Measurements from ENCODE around the gene ADAMTSL1.

ADAMTSL1 gene

GRCh38 chr9:18703901-18704379 lies 230.0 kb downstream of the ADAMTSL1 start:
- DNase-seq: no peak

GRCh38 chr9:18705796-18706392 lies 231.9 kb downstream of the ADAMTSL1 start:
- no peak for DNase-seq

- no peak for DNase-seq
These were observed 232.7 kb downstream of the ADAMTSL1 start for GRCh38 chr9:18706648-18707047.

DNA sequence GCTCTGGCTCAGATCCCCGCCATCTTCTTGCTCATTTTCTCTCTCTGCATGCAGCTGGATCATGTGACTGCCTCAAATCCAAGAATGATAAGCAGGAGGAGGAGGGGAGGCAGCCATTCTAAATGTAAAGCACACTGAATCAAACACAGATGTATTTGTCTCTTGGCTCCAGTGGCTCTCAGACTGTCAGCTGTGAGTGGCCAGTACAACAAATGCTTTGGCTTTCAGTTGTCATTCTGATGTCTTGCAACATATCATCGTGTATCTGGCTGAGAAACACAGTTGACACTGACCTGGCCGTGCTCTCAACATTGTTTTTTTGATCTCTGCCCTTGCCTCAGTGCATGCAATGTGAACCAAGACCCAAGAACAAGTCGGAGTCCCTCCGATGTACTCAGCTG lies 233.1 kb downstream of the ADAMTSL1 start:
- no peak for DNase-seq

- no peak for DNase-seq
These were observed 233.7 kb downstream of the ADAMTSL1 start for GRCh38 chr9:18707489-18708205.

GRCh38 chr9:18708429-18708828 lies 234.5 kb downstream of the ADAMTSL1 start:
- DNase-seq: no peak

GRCh38 chr9:18710065-18710464 lies 236.1 kb downstream of the ADAMTSL1 start:
- DNase-seq: no peak

DNA sequence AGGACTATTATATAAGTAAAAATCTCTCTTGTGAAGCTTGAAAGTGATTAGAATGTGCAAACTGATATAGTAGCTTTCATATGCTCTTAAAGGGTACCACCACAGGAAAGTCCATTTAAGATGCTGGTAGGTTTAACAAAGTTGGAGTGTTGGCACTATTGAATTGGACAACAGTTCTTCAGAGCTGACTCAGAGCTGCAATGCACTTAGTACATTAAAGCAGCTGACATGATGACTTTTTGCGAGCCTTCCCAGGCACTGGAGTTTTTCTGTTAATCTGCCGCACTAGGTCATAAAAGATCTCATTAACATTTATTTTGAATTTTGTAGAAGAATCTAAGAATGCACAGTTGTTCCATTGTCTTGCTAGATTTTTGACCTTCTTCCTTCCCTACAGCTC lies 243.8 kb downstream of the ADAMTSL1 start:
- no peak for DNase-seq

GRCh38 chr9:18718393-18718792 lies 244.4 kb downstream of the ADAMTSL1 start:
- no peak for DNase-seq

GRCh38 chr9:18718932-18719331 lies 245.0 kb downstream of the ADAMTSL1 start:
- DNase-seq: no peak

DNA sequence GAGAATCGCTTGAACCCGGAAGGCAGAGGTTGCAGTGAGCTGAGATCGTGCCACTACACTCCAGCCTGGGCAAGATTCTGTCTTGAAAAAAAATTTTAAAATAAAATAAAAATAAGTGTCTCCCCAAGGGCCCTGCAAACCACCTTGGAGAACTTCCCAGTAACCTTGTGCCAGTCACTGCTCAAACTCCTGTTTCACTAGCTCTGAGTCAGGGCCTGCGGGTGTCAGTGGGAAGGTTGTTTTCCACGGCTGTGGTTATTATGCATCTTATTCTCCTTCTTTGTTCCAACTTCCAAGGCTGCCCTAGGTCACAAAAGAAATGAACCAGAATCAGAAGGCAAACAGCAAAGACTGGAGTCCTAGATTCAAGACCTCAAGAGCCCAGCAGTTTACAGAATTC lies 246.7 kb downstream of the ADAMTSL1 start:
- DNase-seq: no peak

- no peak for DNase-seq
These were observed 247.5 kb downstream of the ADAMTSL1 start for GRCh38 chr9:18721267-18721994.

GRCh38 chr9:18721995-18722310 lies 248.0 kb downstream of the ADAMTSL1 start:
- no peak for DNase-seq

GRCh38 chr9:18722882-18723281 lies 248.9 kb downstream of the ADAMTSL1 start:
- no peak for DNase-seq

DNA sequence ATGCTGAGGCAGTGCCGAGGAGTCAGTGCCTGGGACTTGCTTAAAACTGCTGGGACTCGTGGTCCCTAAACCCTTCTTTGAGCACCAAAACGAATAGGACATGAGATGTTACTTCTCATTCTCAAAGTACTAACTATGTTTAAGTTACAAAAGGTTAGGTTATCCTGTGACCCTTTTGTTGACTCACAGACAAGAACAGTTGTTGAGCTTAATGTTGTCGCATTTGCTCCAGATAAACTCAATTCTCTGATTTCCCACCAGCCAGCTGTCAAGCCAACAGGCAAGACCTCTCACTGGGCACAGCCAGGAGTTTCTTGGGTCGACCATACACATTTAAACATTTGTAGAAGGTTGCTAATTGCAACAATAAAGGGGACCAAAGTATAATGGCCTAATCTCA lies 249.4 kb downstream of the ADAMTSL1 start:
- no peak for DNase-seq

DNA sequence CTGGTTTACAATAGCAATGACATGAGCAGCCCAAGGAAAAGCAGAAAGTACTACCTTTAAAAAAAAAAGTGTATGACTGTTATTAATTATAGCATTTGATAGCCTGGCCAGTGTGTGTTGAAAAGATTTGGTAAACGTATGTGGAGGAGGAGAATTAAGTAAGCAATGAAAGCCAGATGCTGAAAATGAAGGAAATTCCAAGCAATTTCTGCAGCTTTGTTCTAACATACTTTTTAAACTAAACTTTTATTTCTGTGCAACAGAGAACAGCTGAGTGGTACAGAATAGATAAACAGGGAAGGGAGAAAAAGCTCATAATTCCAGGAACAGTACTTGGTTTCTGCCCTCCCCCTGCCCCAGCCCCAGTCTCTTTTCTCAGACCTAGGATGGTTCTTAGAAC lies 252.6 kb downstream of the ADAMTSL1 start:
- no peak for DNase-seq

DNA sequence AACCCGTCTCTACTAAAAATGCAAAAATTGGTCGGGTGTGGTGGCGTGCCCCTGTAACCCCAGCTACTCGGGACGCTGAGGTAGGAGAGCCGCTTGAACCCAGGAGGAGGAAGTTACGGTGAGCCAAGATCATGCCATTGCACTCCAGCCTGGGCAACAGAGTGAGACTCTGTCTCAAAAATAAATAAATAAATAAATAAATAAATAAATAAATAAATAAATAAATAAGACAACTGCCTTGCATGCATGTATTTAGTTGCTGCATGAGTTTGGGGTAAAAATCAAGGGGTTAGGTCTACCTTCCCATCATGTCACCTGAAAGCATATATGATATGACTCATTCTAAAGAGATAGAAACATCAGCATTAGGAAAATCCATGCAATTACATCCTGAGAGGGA lies 254.0 kb downstream of the ADAMTSL1 start:
- DNase-seq: no peak

- DNase-seq: no peak
These were observed 254.7 kb downstream of the ADAMTSL1 start for GRCh38 chr9:18728642-18729041.

DNA sequence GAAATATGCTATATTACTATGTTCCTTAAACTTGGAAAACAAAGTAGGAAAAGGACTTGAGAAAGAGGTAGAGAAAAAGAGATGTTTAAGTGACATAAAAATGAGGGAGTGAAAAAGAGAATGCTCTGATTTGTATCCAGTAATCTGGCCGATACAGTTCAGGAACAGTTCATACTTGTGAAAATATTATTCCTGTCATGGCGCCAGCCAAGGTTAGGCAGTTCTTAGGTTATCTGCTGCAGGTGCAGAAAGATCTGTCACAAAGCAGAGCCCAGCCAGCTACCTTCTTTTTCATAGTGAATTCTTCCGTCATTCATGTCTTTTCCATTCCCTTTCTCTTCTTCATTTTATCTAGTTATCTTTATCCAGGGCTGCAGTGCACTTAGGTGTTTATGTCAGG lies 256.3 kb downstream of the ADAMTSL1 start:
- no peak for DNase-seq

DNA sequence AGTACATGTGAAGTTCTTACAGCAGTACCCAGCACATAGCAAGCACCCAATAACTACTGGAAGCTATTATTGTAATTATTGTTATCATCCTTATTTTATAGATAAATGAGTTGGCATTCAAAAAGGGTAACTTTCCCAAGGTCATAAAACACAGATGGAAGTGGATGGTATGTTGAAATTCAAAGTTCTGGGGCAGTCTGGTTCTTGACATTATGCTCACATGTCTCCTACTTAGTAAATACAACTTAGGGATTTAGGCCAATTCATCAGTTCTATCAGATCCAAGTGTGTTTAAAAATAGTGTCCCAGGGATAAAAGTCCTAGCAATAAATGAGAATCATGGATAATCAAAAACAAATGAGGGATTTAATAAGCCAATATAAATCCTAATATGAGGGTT lies 265.2 kb downstream of the ADAMTSL1 start:
- DNase-seq: no peak

DNA sequence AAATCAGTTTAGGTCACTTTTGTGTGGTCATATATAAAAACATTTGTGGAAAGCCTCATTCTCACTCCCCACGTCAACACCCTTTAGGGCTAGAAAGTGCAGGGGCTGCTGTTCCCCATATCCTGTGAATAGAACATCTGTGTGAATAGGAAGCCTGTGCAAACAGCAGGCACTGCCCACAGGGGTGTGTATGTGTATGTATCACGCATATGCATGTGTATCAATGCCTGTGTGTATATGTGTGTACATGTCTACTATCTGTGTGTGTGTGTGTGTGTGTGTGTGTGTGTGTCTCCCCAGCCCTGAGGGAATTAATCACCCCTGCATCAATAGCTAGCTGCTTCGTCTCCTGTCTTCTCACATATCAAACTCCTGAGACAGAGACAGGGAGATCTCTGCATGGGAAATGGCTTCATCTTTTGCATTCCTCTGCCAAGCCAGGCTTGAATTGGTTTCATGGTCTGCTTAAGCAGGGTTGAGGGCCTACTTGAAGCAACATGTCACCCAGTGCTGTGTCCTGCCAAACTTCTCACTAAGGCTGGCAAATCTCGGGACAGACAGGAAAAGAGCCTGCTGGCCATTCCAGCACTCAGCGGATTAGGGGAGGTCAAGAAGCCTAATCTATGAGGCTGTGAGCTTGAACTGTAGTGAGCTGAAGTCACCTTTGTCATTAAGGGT lies 265.8 kb downstream of the ADAMTSL1 start:
- no peak for DNase-seq

DNA sequence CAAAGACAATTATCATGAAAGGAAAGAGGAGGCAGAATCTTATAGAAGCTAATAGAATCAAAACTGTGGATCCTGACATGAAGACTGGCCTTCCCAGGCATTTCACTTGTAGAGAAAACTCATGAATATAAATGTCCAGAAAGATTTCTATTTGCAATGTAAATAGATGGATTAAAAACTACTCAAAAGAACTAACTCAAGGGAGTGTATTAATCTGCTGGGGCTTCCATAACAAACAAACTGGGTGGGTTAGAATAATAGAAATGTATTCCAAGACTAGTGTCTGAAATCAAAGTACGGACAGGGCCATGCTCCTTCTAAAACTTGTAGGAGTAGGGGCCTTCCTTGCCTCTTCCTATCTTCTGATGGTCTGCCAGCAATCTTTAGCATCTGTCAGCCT lies 267.4 kb downstream of the ADAMTSL1 start:
- DNase-seq: no peak

DNA sequence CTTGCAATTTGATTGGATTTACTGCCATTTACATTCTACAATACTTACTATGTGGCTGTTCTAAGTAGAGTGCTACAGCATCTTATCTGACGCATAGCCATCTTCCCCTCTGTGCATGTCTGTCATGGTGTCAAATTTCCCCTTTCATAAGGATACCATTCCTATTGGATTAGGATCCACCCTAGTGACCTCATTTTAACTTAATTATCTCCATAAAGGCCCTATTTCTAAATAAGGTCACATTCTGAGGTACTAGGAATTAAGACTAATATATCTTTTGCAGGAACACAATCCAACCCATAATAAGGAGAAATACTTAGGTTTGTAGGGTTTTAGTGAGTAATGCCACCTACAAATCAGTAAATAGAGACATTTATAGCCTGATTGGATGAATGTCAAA lies 268.0 kb downstream of the ADAMTSL1 start:
- DNase-seq: no peak

GRCh38 chr9:18743421-18743820 lies 269.5 kb downstream of the ADAMTSL1 start:
- no peak for DNase-seq
